Natural killer cell treated with Interleukin-12 subunit alpha and Interleukin-12 subunit beta and Interleukin-15 and Interleukin-18, amount 100 ng/mL, for 72 hours (primary cell): ENCODE results near the gene HTT-AS. TPM values are rescaled to one million over a fixed set of nuclear protein-coding genes. Genes with fewer than 3 reads are reported as not detected.
"Not testable (repeated sequence)": the region's sequence is repeated elsewhere in the genome, so short reads cannot be mapped to it uniquely, and the experiment has no call there.

ENCODE experiments used
- ATAC-seq, 2 donors: fragments of 150-1000 bp; cut with Tn5 transposase in 1 of 2; sonication (Bioruptor Pico), chemical (Tn5 transposase) in 1 of 2; 2 replicates each; pipeline ENCODE4 v1.10.0; 2021
- DNase-seq: peaks from one replicate; pipeline ENCODE4 v3.0.0; 2022; ENCODE audit warnings: low spot score
- H3K27ac Mint-ChIP-seq, 2 donors: 1 replicate in 1 of 2; 2 replicates in 1 of 2; pipeline ENCODE4 v1.8.0; 2022; ENCODE audit warnings: mixed read lengths in 2 of 2, mild to moderate bottlenecking in 1 of 2, moderate library complexity in 1 of 2
- H3K27me3 Mint-ChIP-seq, 2 donors: 1 replicate in 1 of 2; 2 replicates in 1 of 2; pipeline ENCODE4 v1.8.0; 2022; ENCODE audit warnings: mixed read lengths in 2 of 2
- H3K36me3 Mint-ChIP-seq: one replicate; pipeline ENCODE4 v1.8.0; 2022; ENCODE audit warnings: mixed read lengths
- H3K4me1 Mint-ChIP-seq, 2 donors: 1 replicate in 1 of 2; 2 replicates in 1 of 2; pipeline ENCODE4 v1.8.0; 2022; ENCODE audit warnings: low read depth in 2 of 2, mixed read lengths in 2 of 2, mild to moderate bottlenecking in 1 of 2
- H3K4me3 Mint-ChIP-seq: one replicate; pipeline ENCODE4 v1.8.0; 2022; ENCODE audit warnings: mixed read lengths
- H3K9me3 Mint-ChIP-seq: 2 replicates; pipeline ENCODE4 v1.8.0; 2022; ENCODE audit warnings: mixed read lengths
- total RNA-seq, 2 donors: library from RNA; stranded (reverse); gene quantifications; one replicate each; pipeline ENCODE4 v1.2.3, GENCODE V29; 2022

The HTT-AS gene
- total RNA-seq, 2 donors from 2014 or later, result not detected

DNA sequence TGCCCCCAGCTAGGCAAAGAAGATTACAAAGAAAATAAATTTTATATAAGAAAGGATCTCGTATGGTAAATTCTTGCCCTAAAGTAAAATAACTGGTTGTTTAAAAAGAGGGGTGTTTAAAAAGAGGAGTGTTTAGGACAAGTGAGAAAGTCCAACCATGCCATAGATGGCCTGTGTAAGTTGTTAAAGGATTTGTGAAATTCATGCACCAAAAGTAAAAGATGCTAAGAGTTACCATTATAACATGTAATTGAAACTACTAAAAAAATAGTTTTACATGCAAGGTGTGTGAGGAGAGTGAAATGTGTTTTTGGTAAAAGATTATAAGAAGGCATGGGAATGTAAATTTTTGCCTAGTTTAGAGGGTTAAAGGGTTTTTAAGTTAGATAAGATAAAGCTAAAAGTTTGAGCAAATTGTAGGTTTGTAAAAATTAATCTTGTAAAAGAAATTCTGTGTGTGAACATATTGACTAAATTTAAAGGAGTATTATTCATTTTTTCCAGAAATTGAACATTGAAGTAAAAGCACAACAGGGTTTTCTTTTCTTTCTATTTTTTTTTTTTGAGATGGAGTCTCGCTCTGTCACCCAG, 20.1 kb downstream of the HTT-AS start:
- peaks cover 12% of the 10 kb centered on the region for H3K36me3 Mint-ChIP-seq
- H3K27me3 Mint-ChIP-seq, result no peaks in the 10 kb centered on the region
- DNase-seq, result no peak
- H3K9me3 Mint-ChIP-seq, result no peaks in the 10 kb centered on the region
- ATAC-seq, result no peak
- no peak overlapping the region for H3K27ac Mint-ChIP-seq
- no peak overlapping the region for H3K4me3 Mint-ChIP-seq
- H3K4me1 Mint-ChIP-seq, result peaks cover 3 to 5% of the 10 kb centered on the region in 2 donors

GRCh38 chr4:3051141-3051897, 23.0 kb downstream of the HTT-AS start:
- not testable (repeated sequence) for ATAC-seq, H3K27me3 Mint-ChIP-seq, H3K9me3 Mint-ChIP-seq, H3K4me3 Mint-ChIP-seq, H3K27ac Mint-ChIP-seq
- peaks cover 10 to 14% of the 10 kb centered on the region in 2 donors for H3K4me1 Mint-ChIP-seq
- peak; percentile 13 for DNase-seq
- peaks cover 12% of the 10 kb centered on the region for H3K36me3 Mint-ChIP-seq

- ATAC-seq (peak; percentile 79 to 87), DNase-seq (peak; percentile 85)
- Mint-ChIP-seq H3K36me3 (no peaks in the 10 kb centered on the region), H3K27ac (peak overlapping the region; percentile 53 to 59), H3K4me1 (peaks cover 36 to 38% of the 10 kb centered on the region in 2 donors), H3K27me3 (no peaks in the 10 kb centered on the region), H3K4me3 (peak overlapping the region; percentile 56), H3K9me3 (no peaks in the 10 kb centered on the region)
Measured at GRCh38 chr4:3047464-3048286, 26.7 kb downstream of the HTT-AS start.

- H3K27me3 Mint-ChIP-seq, result no peaks in the 10 kb centered on the region
- H3K4me1 Mint-ChIP-seq, result peaks cover 46 to 47% of the 10 kb centered on the region in 2 donors
- H3K4me3 Mint-ChIP-seq, result no peak overlapping the region
- peak; percentile 5 for DNase-seq
- H3K27ac Mint-ChIP-seq, result peak overlapping the region; percentile 71 to 92
- H3K36me3 Mint-ChIP-seq, result no peaks in the 10 kb centered on the region
- ATAC-seq, result no peak
- no peaks in the 10 kb centered on the region for H3K9me3 Mint-ChIP-seq
Measured at GRCh38 chr4:3046623-3047022, 27.7 kb downstream of the HTT-AS start.

DNA sequence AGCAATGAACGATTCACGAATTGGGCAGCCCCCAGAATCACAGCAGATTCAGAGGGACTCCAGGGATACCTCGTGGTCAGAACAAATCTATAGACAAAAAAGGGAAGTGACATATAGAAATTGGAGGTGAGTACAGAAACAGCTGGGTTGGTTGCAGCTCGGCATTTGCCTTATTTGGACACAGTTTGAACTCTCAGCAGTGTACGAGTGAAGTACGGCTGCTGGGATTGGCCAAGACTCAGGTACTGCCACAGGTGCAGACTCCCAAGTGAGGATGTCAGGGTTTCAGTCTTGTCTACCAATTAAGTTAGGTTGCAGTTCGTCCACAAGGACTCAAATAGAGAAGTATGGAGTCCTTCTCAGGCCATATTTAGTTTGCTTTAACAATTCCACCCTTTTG, 28.2 kb downstream of the HTT-AS start:
- no peak for ATAC-seq
- peak overlapping the region; percentile 42 for H3K4me3 Mint-ChIP-seq
- peak overlapping the region; percentile 71 to 92 for H3K27ac Mint-ChIP-seq
- H3K36me3 Mint-ChIP-seq, result no peaks in the 10 kb centered on the region
- peak; percentile 22 for DNase-seq
- peaks cover 47 to 50% of the 10 kb centered on the region in 2 donors for H3K4me1 Mint-ChIP-seq
- H3K9me3 Mint-ChIP-seq, result no peaks in the 10 kb centered on the region
- no peaks in the 10 kb centered on the region for H3K27me3 Mint-ChIP-seq

- Mint-ChIP-seq H3K9me3 (no peaks in the 10 kb centered on the region), H3K4me1 (peaks cover 47 to 56% of the 10 kb centered on the region in 2 donors), H3K4me3 (peak overlapping the region; percentile 42), H3K36me3 (no peaks in the 10 kb centered on the region), H3K27ac (peak overlapping the region; percentile 71 to 92), H3K27me3 (no peaks in the 10 kb centered on the region)
- ATAC-seq, result peak; percentile 75 to 82
- peak; percentile 86 for DNase-seq
Measured at GRCh38 chr4:3044870-3045819, 29.2 kb downstream of the HTT-AS start.

GRCh38 chr4:3043282-3044020, 30.9 kb downstream of the HTT-AS start:
- ATAC-seq (no peak), DNase-seq (peak; percentile 58)
- Mint-ChIP-seq H3K27me3 (no peaks in the 10 kb centered on the region), H3K4me3 (peak overlapping the region; percentile 21), H3K36me3 (no peaks in the 10 kb centered on the region), H3K27ac (peak overlapping the region in 1 of 2 donors; percentile 48), H3K4me1 (peaks cover 50 to 56% of the 10 kb centered on the region in 2 donors), H3K9me3 (no peaks in the 10 kb centered on the region)

- H3K9me3 Mint-ChIP-seq, result no peaks in the 10 kb centered on the region
- ATAC-seq (no peak), DNase-seq (peak; percentile 37)
- peak overlapping the region; percentile 94 for H3K4me3 Mint-ChIP-seq
- no peaks in the 10 kb centered on the region for H3K36me3 Mint-ChIP-seq
- H3K27ac Mint-ChIP-seq, result peak overlapping the region; percentile 90 to 97
- no peaks in the 10 kb centered on the region for H3K27me3 Mint-ChIP-seq
- H3K4me1 Mint-ChIP-seq, result peaks cover 52 to 55% of the 10 kb centered on the region in 2 donors
Measured at GRCh38 chr4:3042226-3042625, 32.1 kb downstream of the HTT-AS start.

DNA sequence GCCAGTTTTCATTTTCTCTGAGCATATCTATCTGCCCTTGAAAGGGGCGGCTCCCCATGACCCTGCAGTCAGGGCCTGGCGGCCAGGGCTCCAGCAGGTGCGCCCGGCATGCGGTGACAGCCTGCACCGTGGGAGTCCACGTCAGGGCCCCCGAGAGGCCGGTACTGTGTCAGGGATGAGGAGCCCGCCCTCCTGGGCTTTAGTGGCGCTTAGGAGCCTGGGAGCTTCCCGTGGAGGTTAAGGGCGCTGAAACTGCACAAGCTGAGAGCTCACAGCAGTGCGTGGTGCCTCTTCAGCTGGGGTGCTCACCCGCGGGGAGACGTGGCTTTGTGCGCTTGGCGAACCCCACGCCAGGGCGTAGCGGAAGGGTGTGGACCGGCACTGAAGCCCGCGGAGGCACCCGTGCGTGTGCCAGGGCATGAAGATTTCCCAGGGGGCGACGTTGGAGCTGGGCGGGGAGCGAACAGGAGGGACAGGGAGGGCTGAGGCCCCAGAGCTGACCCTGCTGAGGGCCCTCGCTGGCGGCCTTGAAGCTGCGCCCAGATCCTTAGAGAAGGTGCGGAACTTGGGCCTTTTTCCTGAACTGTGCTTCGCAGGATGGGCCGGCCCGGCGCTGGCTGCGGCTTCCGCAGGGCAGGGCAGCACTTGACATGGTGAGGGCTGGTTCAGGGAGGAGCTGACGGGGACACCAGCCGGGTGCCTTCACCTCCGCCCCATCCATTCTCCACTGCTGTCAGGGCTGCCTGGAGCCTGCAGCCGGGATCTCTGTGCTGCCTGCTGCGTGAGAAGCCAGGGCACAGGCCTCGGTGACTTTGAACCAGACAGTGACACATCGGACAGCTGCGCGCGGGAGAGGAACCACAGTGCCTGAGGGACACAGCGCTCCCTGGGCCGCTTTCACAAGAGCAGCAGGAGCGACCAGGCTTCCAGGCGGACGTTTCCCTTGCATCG, 32.9 kb downstream of the HTT-AS start:
- peak overlapping the region; percentile 94 for H3K4me3 Mint-ChIP-seq

GRCh38 chr4:3040452-3041191, 33.7 kb downstream of the HTT-AS start:
- DNase-seq, result peak; percentile 58
- H3K4me1 Mint-ChIP-seq, result peaks cover 49 to 52% of the 10 kb centered on the region in 2 donors
- no peaks in the 10 kb centered on the region for H3K36me3 Mint-ChIP-seq
- H3K4me3 Mint-ChIP-seq, result peak overlapping the region; percentile 94
- ATAC-seq, result no peak
- H3K9me3 Mint-ChIP-seq, result no peaks in the 10 kb centered on the region
- H3K27ac Mint-ChIP-seq, result peak overlapping the region; percentile 90 to 97
- H3K27me3 Mint-ChIP-seq, result no peaks in the 10 kb centered on the region

More for the DNA sequence above, 32.9 kb downstream of the HTT-AS start:
- ATAC-seq (peak; percentile 81 to 89), DNase-seq (peak; percentile 81)
- Mint-ChIP-seq H3K27ac (peak overlapping the region; percentile 90 to 97), H3K27me3 (no peaks in the 10 kb centered on the region), H3K36me3 (no peaks in the 10 kb centered on the region), H3K9me3 (no peaks in the 10 kb centered on the region), H3K4me1 (peaks cover 56 to 59% of the 10 kb centered on the region in 2 donors)

GRCh38 chr4:3039706-3040366, 34.5 kb downstream of the HTT-AS start:
- no peaks in the 10 kb centered on the region for H3K9me3 Mint-ChIP-seq
- H3K36me3 Mint-ChIP-seq, result no peaks in the 10 kb centered on the region
- peaks cover 41 to 44% of the 10 kb centered on the region in 2 donors for H3K4me1 Mint-ChIP-seq
- peak; percentile 22 for DNase-seq
- H3K27ac Mint-ChIP-seq, result peak overlapping the region in 1 of 2 donors; percentile 97
- H3K27me3 Mint-ChIP-seq, result no peaks in the 10 kb centered on the region
- no peak for ATAC-seq
- peak overlapping the region; percentile 94 for H3K4me3 Mint-ChIP-seq
